GM23338 (cell line): ENCODE data around the gene TFCP2. TPM values are rescaled to one million over a fixed set of nuclear protein-coding genes. Genes with fewer than 3 reads are reported as not detected.

Source experiments
- ATAC-seq: fragments of 200-7000 bp; cut with Tn5 transposase; 3 replicates; pipeline ENCODE4 v1.9.1; 2020
- DNase-seq: peaks from one replicate; pipeline ENCODE4 v3.0.0-alpha.2; 2015; ENCODE audit warnings: low spot score
- H2AFZ ChIP-seq: fragments of 200-600 bp; sonication (generic); 2 replicates; pipeline ENCODE4 v1.8.0; 2016; ENCODE audit warnings: antibody characterized with exemption, mild to moderate bottlenecking, moderate library complexity
- H3F3A ChIP-seq: fragments of 200-600 bp; sonication (generic); replicated peaks from 2 replicates; pipeline ENCODE4 v1.8.0; 2017; ENCODE audit warnings: antibody characterized with exemption, mixed run types, low read depth
- H3K27ac ChIP-seq: fragments of 200-600 bp; sonication (generic); 2 replicates; pipeline ENCODE4 v1.6.1; 2016; ENCODE audit warnings: low read depth
- H3K27me3 ChIP-seq: fragments of 200-600 bp; sonication (generic); 2 replicates; pipeline ENCODE4 v1.8.0; 2016; ENCODE audit warnings: mild to moderate bottlenecking, mixed run types, moderate library complexity; ENCODE audit not compliant: insufficient read depth
- H3K36me3 ChIP-seq: fragments of 200-600 bp; sonication (generic); 2 replicates; pipeline ENCODE4 v1.8.0; 2016; ENCODE audit warnings: mild to moderate bottlenecking; ENCODE audit not compliant: insufficient read depth
- H3K4me1 ChIP-seq: fragments of 200-600 bp; sonication (generic); 2 replicates; pipeline ENCODE4 v1.8.0; 2016; ENCODE audit warnings: mild to moderate bottlenecking, moderate library complexity; ENCODE audit not compliant: insufficient read depth
- H3K4me2 ChIP-seq: fragments of 200-600 bp; sonication (generic); 2 replicates; pipeline ENCODE4 v1.7.1; 2017; ENCODE audit warnings: mixed run types
- H3K4me3 ChIP-seq: fragments of 200-600 bp; sonication (generic); 2 replicates; pipeline ENCODE4 v1.6.1; 2016; ENCODE audit warnings: mixed run types
- H3K79me2 ChIP-seq: fragments of 200-600 bp; sonication (generic); replicated peaks from 2 replicates; pipeline ENCODE4 v1.8.0; 2017; ENCODE audit warnings: mild to moderate bottlenecking; ENCODE audit not compliant: insufficient read depth
- H3K9me2 ChIP-seq: fragments of 200-600 bp; sonication (generic); 2 replicates; pipeline ENCODE4 v1.8.0; 2017; ENCODE audit not compliant: insufficient read depth
- H4K20me1 ChIP-seq: fragments of 200-600 bp; sonication (generic); replicated peaks from 2 replicates; pipeline ENCODE4 v1.8.0; 2017; ENCODE audit warnings: mild to moderate bottlenecking; ENCODE audit not compliant: insufficient read depth
- H3K27ac Mint-ChIP-seq: 2 replicates; pipeline ENCODE4 v1.8.0; 2020; ENCODE audit warnings: inconsistent platforms, mild to moderate bottlenecking, moderate library complexity, mixed read lengths
- H3K27me3 Mint-ChIP-seq: 3 replicates; pipeline ENCODE4 v1.8.0; 2022; ENCODE audit warnings: low read depth, mild to moderate bottlenecking, moderate library complexity, mixed read lengths, inconsistent platforms; ENCODE audit not compliant: insufficient read depth, poor library complexity
- H3K36me3 Mint-ChIP-seq: 3 replicates; pipeline ENCODE4 v1.8.0; 2021; ENCODE audit warnings: low read depth, mild to moderate bottlenecking, inconsistent platforms, moderate library complexity, mixed read lengths
- H3K4me1 Mint-ChIP-seq: 3 replicates; pipeline ENCODE4 v1.8.0; 2020; ENCODE audit warnings: mild to moderate bottlenecking, inconsistent platforms, mixed read lengths
- H3K4me3 Mint-ChIP-seq: 3 replicates; pipeline ENCODE4 v1.8.0; 2021; ENCODE audit warnings: moderate library complexity, mild to moderate bottlenecking, inconsistent platforms, mixed read lengths
- H3K9me3 Mint-ChIP-seq: 3 replicates; pipeline ENCODE4 v1.8.0; 2020; ENCODE audit warnings: moderate library complexity, mild to moderate bottlenecking, inconsistent platforms, mixed read lengths
- CTCF ChIP-seq, 2 experiments: fragments of 200-600 bp in 1 of 2; sonication (generic) in 1 of 2; conservative IDR thresholded peaks; 2 replicates each; pipeline versions ENCODE4 v1.5.1 to v1.6.1; 2016 to 2017; ENCODE audit warnings: antibody characterized with exemption in 2 of 2, low read depth in 2 of 2, mild to moderate bottlenecking in 2 of 2, moderate library complexity in 1 of 2
- ETS1 ChIP-seq: IDR thresholded peaks from 2 replicates; pipeline ENCODE4 v1.6.1; 2016; ENCODE audit warnings: antibody characterized with exemption
- EZH2 ChIP-seq: fragments of 200-600 bp; sonication (generic); IDR thresholded peaks from one replicate; pipeline ENCODE4 v1.8.0; 2017; ENCODE audit warnings: antibody characterized with exemption, mild to moderate bottlenecking, low read depth; ENCODE audit not compliant: unreplicated experiment
- EZH2phosphoT487 ChIP-seq: fragments of 200-600 bp; sonication (generic); IDR thresholded peaks from one replicate; pipeline ENCODE4 v1.8.1; 2018; ENCODE audit warnings: antibody characterized with exemption; ENCODE audit not compliant: unreplicated experiment
- JUNB ChIP-seq: IDR thresholded peaks from one replicate; pipeline ENCODE4 v1.6.1; 2016; ENCODE audit warnings: antibody characterized with exemption; ENCODE audit not compliant: unreplicated experiment
- NANOG ChIP-seq: IDR thresholded peaks from 2 replicates; pipeline ENCODE4 v1.6.1; 2016; ENCODE audit warnings: antibody characterized with exemption, borderline replicate concordance
- POLR2AphosphoS5 ChIP-seq: IDR thresholded peaks from 2 replicates; pipeline ENCODE4 v1.6.1; 2016; ENCODE audit warnings: antibody characterized with exemption, low read depth
- REST ChIP-seq: IDR thresholded peaks from one replicate; pipeline ENCODE4 v1.6.1; 2018; ENCODE audit warnings: antibody characterized with exemption; ENCODE audit not compliant: unreplicated experiment
- STAT1 ChIP-seq: IDR thresholded peaks from one replicate; pipeline ENCODE4 v1.6.1; 2016; ENCODE audit warnings: antibody characterized with exemption; ENCODE audit not compliant: unreplicated experiment
- polyA plus RNA-seq: library from polyadenylated mRNA; unstranded; fragments of >200 nt; fragmentation: Nextera tagmentation; extraction: Ambion mirVana; gene quantifications from 2 replicates; pipeline ENCODE4 v1.2.1, GENCODE V29; 2016
- total RNA-seq: library from RNA; depleted of rRNA; stranded (reverse); fragments of >200 nt; shearing (Covaris generic); gene quantifications from 2 replicates; pipeline ENCODE4 v1.2.3, GENCODE V29; 2014

TFCP2 gene
- total and polyA plus RNA-seq, 2 experiments from 2014 or later: 15.2 to 30.5 TPM

GRCh38 chr12:51209259-51209658 lies 36.3 kb upstream of the TFCP2 start (continued):
- no peak for TF ChIP-seq REST
- TF ChIP-seq EZH2phosphoT487: no peak
- TF ChIP-seq NANOG: no peak
- TF ChIP-seq JUNB: no peak
- TF ChIP-seq CTCF (conservative IDR thresholded peaks at IDR 0.05; ENCODE audit: low read depth in 2 of 2): no peak
- no peak for TF ChIP-seq POLR2AphosphoS5
- no peak for TF ChIP-seq ETS1
- TF ChIP-seq EZH2: no peak

GRCh38 chr12:51208016-51208660 lies 35.2 kb upstream of the TFCP2 start:
- H3F3A ChIP-seq: no peaks in the 10 kb centered on the region
- H3K4me1 ChIP-seq: no peaks in the 10 kb centered on the region
- Mint-ChIP-seq H3K4me3 (no peak overlapping the region), H3K9me3 (no peaks in the 10 kb centered on the region), H3K4me1 (no peaks in the 10 kb centered on the region), H3K27me3 (no peaks in the 10 kb centered on the region), H3K36me3 (0 out of 3 replicates have a peak, but pooled peaks cover 3% of the 10 kb centered on the region), H3K27ac (no peak overlapping the region)
- H4K20me1 ChIP-seq: no peaks in the 10 kb centered on the region
- H3K27me3 ChIP-seq: no peaks in the 10 kb centered on the region
- no peak overlapping the region for H2AFZ ChIP-seq
- ATAC-seq: no peak
- H3K79me2 ChIP-seq: no peaks in the 10 kb centered on the region
- H3K4me2 ChIP-seq: no peak overlapping the region
- DNase-seq: no peak
- H3K4me3 ChIP-seq: no peak overlapping the region
- no peak overlapping the region for H3K27ac ChIP-seq
- no peaks in the 10 kb centered on the region for H3K9me2 ChIP-seq
- H3K36me3 ChIP-seq: no peaks in the 10 kb centered on the region
- TF ChIP-seq NANOG (no peak), CTCF (conservative IDR thresholded peaks at IDR 0.05; ENCODE audit: low read depth in 2 of 2) (no peak), POLR2AphosphoS5 (no peak), JUNB (no peak), STAT1 (no peak)
